ENCODE results near the gene LIMS2.

DNA sequence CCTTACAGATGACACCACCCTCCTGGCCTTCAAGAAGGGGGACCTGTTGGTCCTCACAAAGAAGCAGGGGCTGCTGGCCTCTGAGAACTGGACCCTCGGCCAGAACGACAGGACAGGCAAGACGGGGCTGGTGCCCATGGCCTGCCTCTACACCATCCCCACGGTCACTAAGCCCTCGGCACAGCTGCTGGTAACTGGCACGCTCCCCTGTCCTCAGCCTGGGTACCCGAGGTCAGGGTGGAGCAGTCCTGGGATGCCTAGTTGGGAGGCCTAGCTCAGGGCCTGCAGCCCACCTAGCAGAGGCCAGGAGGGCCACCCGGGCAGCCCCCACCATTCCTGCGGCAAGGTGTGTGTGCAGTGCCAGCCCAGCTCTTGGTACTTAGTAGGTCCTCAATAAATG lies 45.7 kb downstream of the LIMS2 start:
- TF ChIP-seq SUZ12 (IDR thresholded peaks at IDR 0.05; ENCODE audit: extremely low read depth, insufficient read depth, insufficient read length) (no peak), ZNF274 (IDR thresholded peaks at IDR 0.05; ENCODE audit: low read depth, low read length) (no peak), YY1 (IDR thresholded peaks at IDR 0.05; ENCODE audit: insufficient read depth, insufficient read length) (no peak)

Data from NT2/D1 (cell line).